HEK293T (cell line): ENCODE data around the gene PSPN.
"Not testable (repeated sequence)": the region's sequence is repeated elsewhere in the genome, so short reads cannot be mapped to it uniquely, and the experiment has no call there.

Source experiments
- CTCF ChIA-PET: fragments of 350-600 bp; formaldehyde crosslinking; extraction: SDS; loops from one replicate; lab custom pipeline; 2021; ENCODE audit warnings: antibody characterized with exemption, inconsistent platforms; lab: Yijun Ruan, JAX
- POLR2A ChIA-PET: fragments of 350-600 bp; formaldehyde crosslinking; extraction: SDS; loops from one replicate; lab custom pipeline; 2020; ENCODE audit warnings: antibody characterized with exemption, inconsistent platforms; lab: Yijun Ruan, JAX
- DNase-seq: peaks from one replicate; pipeline ENCODE4 v3.0.0; 2012; ENCODE audit warnings: mixed read lengths; ENCODE audit errors: extremely low spot score
- ARNT ChIP-seq: fragments of 450-650 bp; IDR thresholded peaks from 2 replicates; pipeline ENCODE4 v1.6.1; 2017; ENCODE audit warnings: mild to moderate bottlenecking
- BHLHE40 ChIP-seq: fragments of 450-650 bp; IDR thresholded peaks from 2 replicates; pipeline ENCODE4 v1.6.1; 2016; ENCODE audit warnings: mild to moderate bottlenecking, moderate library complexity, borderline replicate concordance
- CTBP1 ChIP-seq: fragments of 450-650 bp; IDR thresholded peaks from 2 replicates; pipeline ENCODE4 v1.6.1; 2016; ENCODE audit warnings: borderline replicate concordance
- ELF4 ChIP-seq: fragments of 450-650 bp; IDR thresholded peaks from 2 replicates; pipeline ENCODE4 v1.6.1; 2017; ENCODE audit warnings: antibody characterized with exemption
- FOXA1 ChIP-seq: fragments of 450-650 bp; IDR thresholded peaks from 2 replicates; pipeline ENCODE4 v1.6.1; 2016; ENCODE audit warnings: mild to moderate bottlenecking
- FOXK2 ChIP-seq: fragments of 450-650 bp; IDR thresholded peaks from 2 replicates; pipeline ENCODE4 v1.6.1; 2016; ENCODE audit warnings: mild to moderate bottlenecking
- FOXM1 ChIP-seq: fragments of 450-650 bp; IDR thresholded peaks from 2 replicates; pipeline ENCODE4 v1.6.1; 2017; ENCODE audit warnings: mild to moderate bottlenecking, borderline replicate concordance
- HDGF ChIP-seq: fragments of 450-650 bp; IDR thresholded peaks from 2 replicates; pipeline ENCODE4 v1.6.1; 2017; ENCODE audit warnings: antibody characterized with exemption, borderline replicate concordance
- L3MBTL2 ChIP-seq: fragments of 450-650 bp; conservative IDR thresholded peaks from 2 replicates; pipeline ENCODE4 v1.6.1; 2016; ENCODE audit warnings: mild to moderate bottlenecking
- LEF1 ChIP-seq: fragments of 450-650 bp; IDR thresholded peaks from 2 replicates; pipeline ENCODE4 v1.6.1; 2017; ENCODE audit warnings: mild to moderate bottlenecking, borderline replicate concordance
- NFRKB ChIP-seq: fragments of 450-650 bp; IDR thresholded peaks from 2 replicates; pipeline ENCODE4 v1.6.1; 2016; ENCODE audit warnings: mild to moderate bottlenecking, moderate library complexity
- PKNOX1 ChIP-seq: fragments of 450-650 bp; IDR thresholded peaks from 2 replicates; pipeline ENCODE4 v1.6.1; 2016
- SP1 ChIP-seq: fragments of 450-650 bp; IDR thresholded peaks from 2 replicates; pipeline ENCODE4 v1.6.1; 2017
- SUZ12 ChIP-seq: fragments of 450-650 bp; IDR thresholded peaks from 2 replicates; pipeline ENCODE4 v1.6.1; 2016; ENCODE audit warnings: mild to moderate bottlenecking
- TARDBP ChIP-seq: fragments of 450-650 bp; IDR thresholded peaks from 2 replicates; pipeline ENCODE4 v1.6.1; 2016
- ZNF384 ChIP-seq: fragments of 450-650 bp; IDR thresholded peaks from 2 replicates; pipeline ENCODE4 v1.6.1; 2016

The PSPN gene

GRCh38 chr19:6409346-6409745 lies 33.6 kb upstream of the PSPN start:
- DNase-seq, result no peak
- ChIA-PET POLR2A (interaction anchor here (0.6 to 2.4 kb wide), 2 partner anchors 12 to 15 kb away, joined by 3 to 9 read pairs; partner anchors contain the start of gene KHSRP), CTCF (interaction anchor here (0.7 kb wide), 1 partner anchor 14 kb away, joined by 5 read pairs; no protein-coding TSS in a partner anchor)
- TF ChIP-seq LEF1, result no peak
- no peak for TF ChIP-seq SP1
- TF ChIP-seq CTBP1, result no peak
- TF ChIP-seq L3MBTL2, result no peak
- no peak for TF ChIP-seq ELF4

GRCh38 chr19:6406401-6406800 lies 30.7 kb upstream of the PSPN start:
- no peak for DNase-seq
- CTCF ChIA-PET, result interaction anchor here (0.6 kb wide), 1 partner anchor 299 kb away, joined by 6 read pairs; no protein-coding TSS in a partner anchor
- TF ChIP-seq NFRKB (no peak), FOXK2 (no peak), HDGF (no peak), LEF1 (no peak), FOXA1 (no peak), BHLHE40 (no peak), ELF4 (no peak), CTBP1 (no peak), PKNOX1 (no peak), FOXM1 (no peak)
- POLR2A ChIA-PET, result interaction anchor here (1.2 kb wide), 1 partner anchor 13 kb away, joined by 3 read pairs; no protein-coding TSS in a partner anchor

GRCh38 chr19:6402837-6403608 lies 27.3 kb upstream of the PSPN start:
- ChIA-PET CTCF (no interaction called here), POLR2A (interaction anchor here (1.2 to 2.3 kb wide), 3 partner anchors 10 to 31 kb away, joined by 4 to 8 read pairs (median 6); partner anchors contain the start of genes ALKBH7, GTF2F1 and KHSRP)
- TF ChIP-seq FOXK2 (no peak), HDGF (no peak), BHLHE40 (no peak)
- DNase-seq, result no peak

- TF ChIP-seq BHLHE40 (no peak), HDGF (no peak)
- ChIA-PET CTCF (no interaction called here), POLR2A (interaction anchor here (2.3 kb wide), 1 partner anchor 9 kb away, joined by 8 read pairs; the partner anchor contains the start of gene GTF2F1)
- DNase-seq, result no peak
Measured at GRCh38 chr19:6402058-6402457, 26.3 kb upstream of the PSPN start.

- DNase-seq, CTCF ChIA-PET: not testable (repeated sequence)
- POLR2A ChIA-PET, result interaction anchor here (1.3 kb wide), 1 partner anchor 39 kb away, joined by 3 read pairs; the partner anchor contains the start of gene CLPP
Measured at GRCh38 chr19:6400062-6400944, 24.6 kb upstream of the PSPN start.

GRCh38 chr19:6396305-6396704 lies 20.6 kb upstream of the PSPN start:
- POLR2A ChIA-PET, result no interaction called here
- CTCF ChIA-PET, result no interaction called here
- DNase-seq, result no peak
- no peak for TF ChIP-seq FOXK2
- no peak for TF ChIP-seq NFRKB
- no peak for TF ChIP-seq SUZ12
- TF ChIP-seq TARDBP, result no peak
- TF ChIP-seq CTBP1, result no peak
- TF ChIP-seq ELF4, result no peak
- TF ChIP-seq FOXA1, result no peak
- no peak for TF ChIP-seq L3MBTL2

GRCh38 chr19:6394831-6395230 lies 19.1 kb upstream of the PSPN start:
- TF ChIP-seq ARNT, result no peak
- no peak for TF ChIP-seq NFRKB
- no peak for TF ChIP-seq FOXA1
- no peak for TF ChIP-seq LEF1
- no peak for TF ChIP-seq L3MBTL2
- no peak for TF ChIP-seq FOXM1
- TF ChIP-seq CTBP1, result no peak
- no peak for TF ChIP-seq ZNF384
- no peak for TF ChIP-seq SP1
- no peak for TF ChIP-seq HDGF
- TF ChIP-seq SUZ12, result no peak
- TF ChIP-seq TARDBP, result no peak
- TF ChIP-seq BHLHE40, result no peak
- TF ChIP-seq PKNOX1, result no peak
- no peak for TF ChIP-seq ELF4
- no peak for TF ChIP-seq FOXK2
- ChIA-PET POLR2A (interaction anchor here (3.2 kb wide), 1 partner anchor 21 kb away, joined by 20 read pairs; the partner anchor contains the start of gene ALKBH7), CTCF (no interaction called here)
- DNase-seq, result no peak
